Right lung (tissue), 5 donors: ENCODE data around the gene ATRNL1. TPM values are rescaled to one million over a fixed set of nuclear protein-coding genes. Genes with fewer than 3 reads are reported as not detected.
"Not testable (repeated sequence)": the region's sequence is repeated elsewhere in the genome, so short reads cannot be mapped to it uniquely, and the experiment has no call there.

Source experiments
- DNase-seq, 2 donors: peaks; one replicate each; pipeline ENCODE4 v3.0.0-alpha.2; 2013
- polyA plus RNA-seq, 5 donors: library from polyadenylated mRNA; unstranded; fragments of 120-200 nt; gene quantifications; one replicate each; pipeline versions ENCODE4 v1.2.1 to v1.2.3, GENCODE V29; 2013; ENCODE audit warnings: inconsistent platforms in 1 of 5, low replicate concordance in 1 of 5; ENCODE audit not compliant: insufficient read length in 5 of 5, insufficient read depth in 1 of 5

ATRNL1 gene
- polyA plus RNA-seq, 5 donors: 4.4 to 6.9 (median 5.7) TPM

GRCh38 chr10:115082506-115082905 is 10.7 kb upstream of the ATRNL1 start:
- no peak for DNase-seq

DNA sequence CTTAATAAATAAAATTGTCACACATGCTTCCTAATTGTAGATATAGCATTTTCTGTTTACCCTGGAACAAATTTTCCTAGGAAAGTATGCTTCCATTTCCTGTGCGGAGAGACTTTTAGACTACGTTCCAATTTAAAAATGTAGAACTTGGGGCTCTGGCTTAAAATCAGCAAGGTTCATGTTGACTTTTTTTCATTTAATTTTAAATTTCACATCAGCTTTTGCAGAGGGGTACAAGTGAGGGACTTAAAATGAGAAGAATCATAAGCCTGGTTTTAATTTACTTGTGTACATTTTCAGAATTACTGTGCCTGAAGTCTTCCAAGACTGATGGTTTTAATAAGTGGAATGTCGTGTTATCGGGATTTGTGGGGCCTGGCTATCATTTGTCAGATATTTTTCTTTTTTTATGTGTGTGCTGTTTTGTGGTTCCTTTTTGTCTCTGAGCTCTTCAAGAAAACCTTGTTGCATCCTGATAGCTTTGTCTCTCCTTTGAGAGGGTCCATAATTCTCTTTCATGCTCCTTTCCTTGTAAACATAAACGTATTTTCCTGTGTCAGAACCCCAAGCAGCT is 8.8 kb upstream of the ATRNL1 start:
- no peak for DNase-seq

GRCh38 chr10:115091161-115091560 is 2.0 kb upstream of the ATRNL1 start:
- DNase-seq: no peak

DNA sequence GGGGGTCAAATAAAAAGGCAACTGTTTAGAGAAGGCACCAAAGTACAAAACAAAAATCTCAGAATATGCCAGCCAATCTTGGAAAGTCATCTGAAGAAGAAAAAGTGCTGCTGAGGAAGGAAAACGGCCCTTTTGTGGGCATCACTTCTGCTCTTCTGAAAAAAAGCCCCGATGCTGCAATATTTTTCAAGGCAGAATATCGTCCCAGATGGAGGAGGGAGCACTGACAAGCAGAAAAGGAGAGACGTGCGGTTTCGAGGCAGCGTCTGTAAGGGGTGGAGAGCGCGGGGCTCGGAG is 959 bp upstream of the ATRNL1 start:
- peak in 1 of 2 donors; percentile 12 for DNase-seq

DNA sequence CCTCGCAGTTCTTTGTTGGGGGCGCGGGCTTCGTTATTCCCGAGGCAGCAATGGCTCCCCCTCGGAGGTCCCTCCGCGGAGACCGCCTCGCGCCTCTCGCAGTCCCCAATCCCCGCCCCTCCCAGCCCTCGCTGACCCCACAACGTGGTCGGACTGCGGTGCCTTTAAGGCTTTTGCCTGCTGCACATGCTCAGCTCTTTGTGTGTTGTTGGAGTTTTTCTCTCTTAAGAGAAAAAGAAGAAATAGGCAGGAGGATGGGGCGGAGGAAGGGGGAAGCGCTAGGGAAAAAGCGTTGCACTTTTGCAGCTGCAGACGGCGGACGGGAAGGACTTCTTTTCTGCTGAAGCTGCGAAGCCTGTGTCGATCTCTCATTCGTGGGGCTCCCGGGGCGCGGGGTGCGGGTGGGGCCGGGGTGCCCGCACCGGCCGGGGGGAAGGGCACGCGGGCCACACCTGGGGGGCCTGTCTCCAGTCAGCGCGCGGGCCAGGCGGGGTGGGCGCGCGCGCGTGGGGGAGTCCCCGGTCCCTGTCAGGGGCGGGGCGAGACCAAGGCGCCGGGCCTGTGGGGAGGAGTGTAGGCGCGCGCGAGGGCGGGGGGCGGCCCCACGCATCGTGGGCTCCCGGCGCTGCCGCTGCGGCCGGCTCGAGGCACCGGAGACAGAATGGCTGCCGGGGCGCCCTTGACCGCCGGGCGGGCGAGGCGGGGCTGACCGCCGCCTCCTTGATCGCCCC is 445 bp upstream of the ATRNL1 start:
- peak; percentile 60 to 66 for DNase-seq

DNA sequence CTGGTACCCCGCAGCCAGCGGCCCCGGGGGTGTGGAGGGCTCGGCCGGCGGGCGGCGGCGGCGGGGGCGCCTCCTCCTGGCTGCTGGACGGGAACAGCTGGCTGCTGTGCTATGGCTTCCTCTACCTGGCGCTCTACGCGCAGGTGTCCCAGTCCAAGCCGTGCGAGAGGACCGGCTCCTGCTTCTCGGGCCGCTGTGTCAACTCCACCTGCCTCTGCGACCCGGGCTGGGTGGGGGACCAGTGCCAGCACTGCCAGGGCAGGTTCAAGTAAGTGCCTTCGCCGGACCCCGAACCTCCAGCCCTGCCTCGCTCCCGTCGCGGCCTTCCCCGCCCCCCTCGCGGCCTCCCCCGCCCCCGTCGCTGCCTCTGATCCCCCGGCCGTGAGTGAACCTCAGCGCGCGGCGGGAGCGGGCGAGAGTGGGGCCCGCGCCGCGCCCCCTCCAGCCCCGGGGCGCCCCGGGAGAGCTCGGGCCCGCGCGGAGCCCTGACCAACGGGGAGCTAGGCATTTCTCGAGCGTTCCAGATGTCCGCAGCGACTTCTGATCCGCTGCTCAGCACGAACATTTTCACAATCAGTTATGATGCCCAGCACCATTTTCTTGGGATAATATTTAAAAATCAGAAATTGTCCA is 727 bp downstream of the ATRNL1 start:
- DNase-seq: peak; percentile 7 to 15

DNA sequence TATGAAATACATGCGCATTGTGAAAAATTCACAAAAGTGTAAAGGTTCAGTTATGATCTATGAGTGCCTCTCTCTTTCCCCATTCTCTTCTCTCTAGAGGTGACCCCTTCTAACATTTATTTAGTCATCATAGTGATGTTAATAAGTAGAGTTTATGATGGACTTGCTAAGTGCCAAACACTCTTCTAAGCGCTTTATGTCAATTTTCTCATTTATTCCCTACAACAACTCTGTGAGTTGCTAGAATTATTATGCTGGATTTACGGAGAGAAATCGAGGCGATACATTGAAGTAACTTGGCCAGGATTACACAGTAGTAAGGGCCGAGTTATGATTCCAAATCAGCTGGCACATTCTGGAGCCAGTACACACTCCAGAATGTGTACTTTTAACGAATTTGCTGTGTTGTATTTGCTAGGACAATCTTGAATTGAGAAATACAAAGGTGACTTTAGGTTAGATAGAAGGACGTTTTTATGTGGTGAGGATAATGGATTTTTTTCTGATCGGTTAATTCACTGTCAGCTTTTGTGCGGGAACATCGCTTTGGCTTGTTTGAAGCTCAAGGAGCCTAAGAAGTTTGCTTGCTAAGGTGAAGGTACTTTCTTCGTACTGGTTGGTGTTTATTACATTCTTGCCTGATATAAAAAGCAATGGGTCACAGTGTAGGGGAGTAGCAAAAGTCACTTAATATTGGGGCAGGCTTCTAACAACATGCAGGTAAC is 1.4 kb downstream of the ATRNL1 start:
- no peak for DNase-seq

DNA sequence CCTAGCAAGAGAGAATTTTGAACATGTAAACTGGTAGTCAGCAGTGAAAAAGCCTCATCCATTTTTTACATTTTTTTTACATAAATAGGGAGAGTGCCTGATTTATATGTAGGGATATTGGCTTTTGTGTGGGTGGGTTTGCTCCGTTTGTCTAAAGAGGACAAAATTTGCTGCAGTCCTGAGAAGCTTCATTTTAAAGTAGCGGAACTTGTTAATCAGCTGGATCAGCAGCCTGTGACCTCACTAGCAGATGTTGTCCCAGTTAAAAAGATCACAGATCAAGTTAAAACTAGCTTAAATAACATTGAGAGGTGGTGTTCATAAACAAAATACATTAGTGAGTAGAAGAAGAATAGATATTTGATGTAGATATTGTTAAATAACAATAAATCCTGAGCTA is 2.6 kb downstream of the ATRNL1 start:
- DNase-seq: no peak

DNA sequence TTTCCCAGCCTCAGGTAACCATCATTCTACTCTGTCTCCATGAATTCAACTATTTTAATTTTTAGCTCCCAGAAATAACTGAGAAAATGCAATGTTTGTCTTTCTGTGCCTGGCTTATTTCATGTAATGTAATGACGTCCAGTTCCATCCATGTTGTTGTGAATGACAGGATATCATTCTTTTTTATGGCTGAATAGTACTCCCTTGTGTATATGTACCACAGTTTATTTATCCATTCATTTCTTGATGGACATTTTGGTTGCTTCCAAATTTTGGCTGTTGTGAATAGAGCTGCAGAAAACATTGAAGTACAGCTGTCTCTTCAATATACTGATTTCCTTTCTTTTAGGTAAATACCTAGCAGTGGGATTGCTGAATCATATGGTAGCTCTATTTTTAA is 10.5 kb downstream of the ATRNL1 start:
- no peak for DNase-seq

DNA sequence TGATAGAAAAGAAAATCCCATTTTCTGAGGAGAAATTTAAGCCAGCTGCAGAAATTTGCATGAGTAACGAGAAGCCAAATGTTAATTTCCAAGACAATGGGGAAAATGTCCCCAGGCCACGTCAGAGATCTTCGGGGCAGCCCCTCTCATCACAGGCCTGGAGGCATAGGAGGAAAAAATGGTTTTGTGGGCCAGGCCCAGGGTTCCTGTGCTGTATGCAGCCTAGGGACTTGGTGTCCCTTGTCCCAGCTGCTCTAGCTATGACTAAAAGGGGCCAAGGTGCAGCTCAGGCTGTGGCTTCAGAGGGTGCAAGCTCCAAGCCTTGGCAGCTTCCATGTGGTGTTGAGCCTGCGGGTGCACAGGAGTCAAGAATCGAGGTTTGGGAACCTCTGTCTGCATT is 12.2 kb downstream of the ATRNL1 start:
- DNase-seq: not testable (repeated sequence)

GRCh38 chr10:115107830-115108229 is 14.7 kb downstream of the ATRNL1 start:
- no peak for DNase-seq

GRCh38 chr10:115117301-115117700 is 24.1 kb downstream of the ATRNL1 start:
- no peak for DNase-seq

- no peak for DNase-seq
Observed at GRCh38 chr10:115118346-115118745, 25.2 kb downstream of the ATRNL1 start.

DNA sequence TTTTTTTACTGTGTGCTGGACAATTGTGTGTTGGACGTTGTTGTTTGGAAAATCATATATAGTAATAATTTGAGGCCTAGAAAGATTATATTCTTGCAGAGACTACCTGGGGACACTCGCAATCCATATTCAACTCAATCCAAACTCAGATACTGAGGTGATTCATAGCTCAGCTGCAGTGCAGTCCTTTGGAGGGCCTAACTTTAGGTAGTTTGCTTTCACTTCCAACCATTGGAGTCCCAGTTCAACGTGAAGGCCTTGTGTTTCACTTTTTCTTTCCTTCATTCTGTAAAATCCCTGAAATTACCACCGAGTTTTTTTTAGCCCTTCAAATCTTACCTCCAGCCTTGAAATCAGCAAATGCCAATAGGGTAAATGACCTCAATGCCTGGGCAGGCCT is 32.3 kb downstream of the ATRNL1 start:
- no peak for DNase-seq

- peak; percentile 24 to 32 for DNase-seq
Observed at GRCh38 chr10:115129752-115130151, 36.6 kb downstream of the ATRNL1 start.

DNA sequence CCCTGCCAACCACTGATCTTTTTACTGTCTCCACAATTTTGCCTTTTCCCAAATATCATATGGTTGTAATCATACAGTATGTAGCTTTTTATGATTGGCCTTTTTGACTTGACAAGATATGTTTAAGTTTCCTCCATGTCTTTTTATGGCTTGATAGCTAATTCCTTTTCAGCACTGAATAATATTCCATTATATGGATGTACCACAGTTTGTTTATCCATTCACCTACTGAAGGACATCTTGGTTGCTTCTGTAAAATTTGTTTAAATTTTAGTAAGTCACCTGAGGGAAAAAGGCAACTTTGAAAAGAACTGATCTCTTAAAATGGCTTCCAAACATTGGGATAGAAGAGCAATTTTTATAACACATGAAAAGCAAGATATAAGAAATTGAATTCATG is 43.5 kb downstream of the ATRNL1 start:
- no peak for DNase-seq

- peak in 1 of 2 donors; percentile 1 for DNase-seq
Observed at GRCh38 chr10:115141254-115141653, 48.1 kb downstream of the ATRNL1 start.

GRCh38 chr10:115157357-115157756 is 64.2 kb downstream of the ATRNL1 start:
- no peak for DNase-seq

- DNase-seq: no peak
Observed at GRCh38 chr10:115163129-115163528, 70.0 kb downstream of the ATRNL1 start.

DNA sequence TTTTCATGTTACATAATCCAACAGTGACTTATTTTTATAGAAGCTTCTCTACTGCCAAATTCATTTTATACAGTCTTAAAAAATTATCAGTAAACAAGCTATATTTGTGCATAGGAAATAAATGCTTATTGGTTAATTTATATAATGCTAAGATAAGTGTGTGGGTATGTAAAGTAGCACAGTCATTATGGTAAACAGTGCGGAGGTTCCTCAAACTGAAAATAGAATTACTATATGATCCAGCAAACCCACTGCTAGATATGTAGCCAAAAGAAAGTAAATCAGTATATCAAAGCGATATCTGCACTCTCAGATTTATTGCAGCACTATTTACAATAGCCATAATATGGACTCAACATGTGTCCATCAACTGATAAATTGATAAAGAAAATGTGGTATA is 71.1 kb downstream of the ATRNL1 start:
- DNase-seq: no peak

DNA sequence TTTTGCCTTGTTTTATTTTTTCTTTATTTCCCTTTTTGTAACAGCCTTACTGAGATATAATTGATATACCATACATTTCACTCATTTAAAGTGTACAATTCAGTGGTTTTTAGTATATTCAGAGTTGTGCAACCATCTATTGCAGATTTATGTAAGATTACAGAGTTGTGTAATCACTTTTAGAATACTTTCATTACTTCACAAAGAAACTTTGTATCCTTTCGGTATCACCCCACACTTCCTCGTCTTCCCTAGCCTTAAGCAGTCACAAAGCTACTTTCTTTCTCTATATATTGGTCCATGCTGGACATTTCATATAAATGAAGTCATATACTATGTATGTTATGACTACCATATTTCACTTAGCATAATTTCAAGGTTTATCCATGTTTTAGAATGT is 74.6 kb downstream of the ATRNL1 start:
- no peak for DNase-seq

- DNase-seq: peak in 1 of 2 donors; percentile 2
Observed at GRCh38 chr10:115171392-115171960, 78.3 kb downstream of the ATRNL1 start.
